Transverse colon (tissue), 4 donors: ENCODE results near the gene CFAP119. TPM values are rescaled to one million over a fixed set of nuclear protein-coding genes. Genes with fewer than 3 reads are reported as not detected.

Experiments used
- DNase-seq: peaks from one replicate; pipeline ENCODE4 v3.0.0-alpha.2; 2019
- H3K27ac ChIP-seq, 4 donors: fragments of 200-600 bp; sonication (generic); 2 replicates each; pipeline ENCODE4 v1.5.1; 2016 to 2018; ENCODE audit warnings: inconsistent platforms in 4 of 4
- H3K27me3 ChIP-seq: fragments of 200-600 bp; sonication (generic); 2 replicates; pipeline ENCODE4 v1.5.1; 2017; ENCODE audit warnings: inconsistent platforms
- H3K36me3 ChIP-seq, 4 donors: fragments of 200-600 bp; sonication (generic); 2 replicates each; pipeline ENCODE4 v1.5.1; 2017 to 2019; ENCODE audit warnings: inconsistent platforms in 4 of 4
- H3K4me1 ChIP-seq, 4 donors: fragments of 200-600 bp; sonication (generic); 2 replicates each; pipeline ENCODE4 v1.5.1; 2017 to 2020; ENCODE audit warnings: inconsistent platforms in 4 of 4
- H3K4me3 ChIP-seq, 4 donors: fragments of 200-600 bp; sonication (generic); 1 replicate in 1 of 4; 2 replicates in 3 of 4; pipeline versions ENCODE4 v1.5.1 to v1.6.1; 2017 to 2019; ENCODE audit warnings: inconsistent platforms in 4 of 4
- H3K9me3 ChIP-seq, 2 donors: fragments of 200-600 bp; sonication (generic); 2 replicates each; pipeline ENCODE4 v1.5.1; 2017 to 2019; ENCODE audit warnings: inconsistent platforms in 2 of 2
- CTCF ChIP-seq, 5 experiments: fragments of 200-600 bp in 3 of 5; fragments of 450-650 bp in 2 of 5; sonication (generic) in 3 of 5; IDR thresholded peaks; 1 replicate in 2 of 5; 2 replicates in 3 of 5; pipeline ENCODE4 v1.5.1; 2016 to 2017; ENCODE audit warnings: antibody characterized with exemption in 5 of 5, inconsistent platforms in 3 of 5, mild to moderate bottlenecking in 2 of 5, moderate library complexity in 1 of 5
- EP300 ChIP-seq: sonication (generic); formaldehyde crosslinking; IDR thresholded peaks from one replicate; pipeline ENCODE4 v1.6.1; 2017; ENCODE audit warnings: antibody characterized with exemption, low read depth
- POLR2A ChIP-seq: fragments of 450-650 bp; IDR thresholded peaks from one replicate; pipeline ENCODE4 v1.6.1; 2016; ENCODE audit warnings: antibody characterized with exemption, mild to moderate bottlenecking, moderate library complexity
- POLR2AphosphoS5 ChIP-seq, 3 donors: sonication (generic); formaldehyde crosslinking; IDR thresholded peaks; one replicate each; pipeline ENCODE4 v1.6.1; 2016; ENCODE audit warnings: antibody characterized with exemption in 3 of 3
- WGBS, 2 donors: methylation state at CpG; one replicate each; pipeline ENCODE4 v1.1.5; 2018; ENCODE audit warnings: low coverage in 1 of 2; 5-methylcytosine and 5-hydroxymethylcytosine counted together
- in situ Hi-C, 4 donors: fragments of 200-750 bp; cut with MboI; loops; one replicate each; pipeline versions ENCODE4 v1.15.0 to v1.15.1; 2017; ENCODE audit warnings: low sequenced_read_pairs in 3 of 4, low pct_ligation_motif_present in 1 of 4, low pct_unique_long_range_greater_than_20kb in 1 of 4
- intact Hi-C: fragments of 100-400 bp; cut with DNase I; formaldehyde crosslinking; loops from one replicate; pipeline ENCODE4 v1.15.1; 2023; ENCODE audit warnings: low total_unique reads
- total RNA-seq, 4 donors: library from RNA; depleted of rRNA; stranded (reverse); fragments of >200 nt; gene quantifications; one replicate each; pipeline ENCODE4 v1.1.0, GENCODE V29; 2016

The CFAP119 gene
- total RNA-seq, 4 donors from 2014 or later, result 3.3 to 15.5 (median 6.0) TPM

- H3K36me3 ChIP-seq, result peaks cover 0 to 51% (median 24%) of the 10 kb centered on the region in 4 donors
- WGBS, 2 donors, result 94% methylated on average over 14 of the region's 14 CpGs; no CpG with 5 or more reads in 1 of the 2 donors
- H3K27me3 ChIP-seq, result no peaks in the 10 kb centered on the region
- intact Hi-C loops (no loop called here), in situ Hi-C loops (no loop called here)
- DNase-seq, result no peak
- peaks cover 0 to 15% (median 13%) of the 10 kb centered on the region in 4 donors for H3K4me1 ChIP-seq
- no peaks in the 10 kb centered on the region for H3K9me3 ChIP-seq
- H3K27ac ChIP-seq, result no peak overlapping the region
- no peak for TF ChIP-seq CTCF (IDR thresholded peaks at IDR 0.05)
- no peak for TF ChIP-seq EP300
- TF ChIP-seq POLR2A, result no peak
- no peak overlapping the region for H3K4me3 ChIP-seq
Measured at GRCh38 chr16:30771726-30772125, 9.9 kb upstream of the CFAP119 start.

GRCh38 chr16:30769379-30770089, 7.7 kb upstream of the CFAP119 start:
- intact Hi-C loops, result loop anchor here (10.0 kb wide), 1 partner anchor 65 kb away; no protein-coding TSS in a partner anchor
- DNase-seq, result no peak
- no peak for TF ChIP-seq POLR2A
- TF ChIP-seq POLR2AphosphoS5 (IDR thresholded peaks at IDR 0.05), result no peak
- TF ChIP-seq CTCF (IDR thresholded peaks at IDR 0.05), result no peak
- no peak for TF ChIP-seq EP300
- 89% methylated on average over 17 of the region's 17 CpGs; no CpG with 5 or more reads in 1 of the 2 donors for WGBS, 2 donors
- Histone ChIP-seq H3K4me3 (no peak overlapping the region), H3K27ac (no peak overlapping the region), H3K9me3 (no peaks in the 10 kb centered on the region), H3K4me1 (peaks cover 0 to 2% (median under 1%) of the 10 kb centered on the region in 4 donors), H3K27me3 (no peaks in the 10 kb centered on the region), H3K36me3 (peaks cover 0 to 71% (median 34%) of the 10 kb centered on the region in 4 donors)
- in situ Hi-C loops, result no loop called here

- in situ Hi-C loops, result no loop called here
- H3K36me3 ChIP-seq, result peaks cover 0 to 78% (median 37%) of the 10 kb centered on the region in 4 donors
- no peak for DNase-seq
Measured at GRCh38 chr16:30768583-30769181, 6.8 kb upstream of the CFAP119 start.

More at GRCh38 chr16:30768583-30769181, 6.8 kb upstream of the CFAP119 start:
- Histone ChIP-seq H3K4me1 (peaks cover 1 to 8% (median 4%) of the 10 kb centered on the region in 4 donors), H3K27ac (no peak overlapping the region), H3K4me3 (no peak overlapping the region), H3K9me3 (no peaks in the 10 kb centered on the region), H3K27me3 (no peaks in the 10 kb centered on the region)
- WGBS, 2 donors, result 98% methylated on average over 23 of the region's 23 CpGs; no CpG with 5 or more reads in 1 of the 2 donors
- intact Hi-C loops, result loop anchor here (10.0 kb wide), 1 partner anchor 64 kb away; no protein-coding TSS in a partner anchor
- TF ChIP-seq POLR2A (no peak), POLR2AphosphoS5 (IDR thresholded peaks at IDR 0.05) (no peak), CTCF (IDR thresholded peaks at IDR 0.05) (no peak), EP300 (no peak)
